ENCODE results near the gene ZNF420. TPM values are rescaled to one million over a fixed set of nuclear protein-coding genes. Genes with fewer than 3 reads are reported as not detected.
A peak's percentile ranks its signal among the peaks of the same experiment; 100 is the strongest.
"Not testable (repeated sequence)": the region's sequence is repeated elsewhere in the genome, so short reads cannot be mapped to it uniquely, and the experiment has no call there.

ZNF420 gene
- total RNA-seq = 1 to 10 TPM; 6.4 to 7.3 TPM

DNA sequence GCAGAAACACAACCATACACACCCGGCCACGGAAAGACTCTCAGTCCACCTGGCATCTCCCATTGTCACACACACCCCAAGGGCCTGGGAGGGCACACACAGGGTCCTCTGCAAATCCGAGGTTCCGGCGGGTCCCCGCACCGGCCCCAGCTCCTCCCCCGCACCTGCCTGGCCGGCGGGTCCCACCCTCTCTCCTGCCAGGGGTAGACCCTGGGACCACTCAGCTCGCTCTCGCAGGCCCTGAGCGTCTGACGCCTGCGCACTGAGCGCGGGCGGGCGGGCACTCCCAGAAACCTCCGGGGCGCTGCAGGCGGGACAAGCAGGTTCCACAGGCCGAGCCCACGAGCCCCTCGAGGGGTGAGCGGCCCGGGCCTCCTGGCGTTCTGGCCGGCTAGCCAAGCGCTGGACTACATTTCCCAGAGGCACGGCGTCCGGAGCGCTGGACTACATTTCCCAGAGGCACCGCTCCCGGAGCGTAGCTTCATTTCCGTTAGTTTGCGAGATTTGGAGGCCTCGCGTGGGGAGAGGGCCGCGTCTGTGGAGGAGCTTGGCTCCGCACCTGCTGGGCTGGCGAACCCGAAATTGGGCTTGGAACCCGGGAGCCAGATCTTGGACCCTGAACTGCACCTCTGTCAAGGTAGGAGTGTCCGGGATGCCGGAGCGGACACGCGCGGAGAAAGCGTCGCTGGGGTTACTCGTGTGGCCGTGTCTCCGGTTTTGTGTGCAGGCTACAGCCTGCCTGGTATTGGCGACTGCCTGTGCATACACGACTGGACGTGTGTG lies at the start of gene ZNF420:
Gene ZNF420 (plus strand): TSS at position 500 of the 783 bp plus-strand sequence. CDS start 10,686 bp downstream, outside the sequence.
- peak within 1 kb of the TSS; percentile 93 for H3K4me3 Mint-ChIP-seq
- DNase-seq = peak; percentile 92
- peaks cover 30% of the 10 kb centered on the region for H3K9me3 Mint-ChIP-seq
- H3K4me1 Mint-ChIP-seq (ENCODE audit: low read depth) = peaks cover 21% of the 10 kb centered on the region
- CTCF ChIA-PET = no interaction called here
- H3K27me3 Mint-ChIP-seq (ENCODE audit: low read depth) = no peaks in the 10 kb centered on the region
- H3K36me3 Mint-ChIP-seq (ENCODE audit: low read depth) = peaks cover 30% of the 10 kb centered on the region
- intact Hi-C loops (cut with micrococcal nuclease) = loop anchor here (1.0 to 5.0 kb wide), 9 partner anchors 95 to 589 kb away; partner anchors contain the start of genes ZNF345, ZNF383, ZNF566 and ZNF568
- H3K27ac Mint-ChIP-seq = peak within 1 kb of the TSS; percentile 89

DNA sequence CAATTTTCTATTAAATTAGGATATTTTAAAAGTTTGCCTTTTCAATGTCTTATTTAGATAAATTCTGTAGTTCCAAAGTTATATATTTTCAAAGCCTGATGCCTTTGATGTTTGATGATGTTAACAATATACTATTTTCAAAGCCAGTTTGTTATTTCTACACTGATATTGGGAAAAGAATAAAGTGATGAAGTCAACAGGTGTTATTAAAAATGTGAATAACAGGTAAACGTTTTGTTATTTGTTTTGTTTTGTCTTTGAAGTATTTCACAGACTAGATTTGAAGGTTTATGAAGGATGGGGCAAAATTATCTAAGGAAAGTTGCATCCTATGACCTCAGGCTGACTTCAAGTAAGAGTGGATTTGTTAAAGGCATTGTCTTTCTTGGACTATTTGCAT lies 33.1 kb upstream of the ZNF420 start:
- intact Hi-C loops (cut with micrococcal nuclease) = no loop called here
- CTCF ChIA-PET = no interaction called here
- no peak for DNase-seq
- peaks cover 28% of the 10 kb centered on the region for H3K9me3 Mint-ChIP-seq
- no peak overlapping the region for H3K4me3 Mint-ChIP-seq
- no peak overlapping the region for H3K27ac Mint-ChIP-seq
- no peaks in the 10 kb centered on the region for H3K4me1 Mint-ChIP-seq (ENCODE audit: low read depth)
- H3K36me3 Mint-ChIP-seq (ENCODE audit: low read depth) = peaks cover 3% of the 10 kb centered on the region
- H3K27me3 Mint-ChIP-seq (ENCODE audit: low read depth) = no peaks in the 10 kb centered on the region

- CTCF ChIA-PET = no interaction called here
- Mint-ChIP-seq H3K27ac (no peak overlapping the region), H3K9me3 (peaks cover 52% of the 10 kb centered on the region), H3K4me1 (ENCODE audit: low read depth) (no peaks in the 10 kb centered on the region), H3K4me3 (no peak overlapping the region), H3K27me3 (ENCODE audit: low read depth) (no peaks in the 10 kb centered on the region), H3K36me3 (ENCODE audit: low read depth) (peaks cover 22% of the 10 kb centered on the region)
- no peak for DNase-seq
- intact Hi-C loops (cut with micrococcal nuclease) = no loop called here
These were observed 22.9 kb upstream of the ZNF420 start for GRCh38 chr19:37055330-37055729.

GRCh38 chr19:37056776-37057175 lies 21.5 kb upstream of the ZNF420 start:
- intact Hi-C loops (cut with micrococcal nuclease) = no loop called here
- peaks cover 53% of the 10 kb centered on the region for H3K9me3 Mint-ChIP-seq

DNA sequence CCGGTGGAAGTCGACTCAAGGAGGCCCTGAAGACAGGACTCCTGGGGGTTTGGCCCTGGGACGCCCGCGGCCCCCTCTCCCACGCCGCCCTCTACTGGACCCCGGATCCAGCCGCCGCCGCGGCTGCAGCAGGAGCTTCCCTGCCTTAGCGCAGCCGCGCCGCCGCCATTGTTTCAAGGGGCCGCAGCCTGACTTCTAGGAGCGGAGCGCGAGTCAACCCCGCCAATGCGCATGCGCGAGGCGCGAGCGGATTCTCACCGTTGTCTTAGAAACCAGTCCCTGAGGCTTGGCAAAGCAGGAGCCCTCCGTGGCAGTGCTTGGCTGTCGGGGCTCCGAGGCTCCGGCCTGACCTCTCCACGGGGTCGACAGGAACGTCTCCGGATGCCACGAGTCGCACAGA lies 19.1 kb upstream of the ZNF420 start:
- no peaks in the 10 kb centered on the region for H3K27me3 Mint-ChIP-seq (ENCODE audit: low read depth)

More at GRCh38 chr19:37056776-37057175, 21.5 kb upstream of the ZNF420 start:
- Mint-ChIP-seq H3K36me3 (ENCODE audit: low read depth) (peaks cover 18% of the 10 kb centered on the region), H3K4me3 (no peak overlapping the region), H3K27ac (no peak overlapping the region), H3K27me3 (ENCODE audit: low read depth) (no peaks in the 10 kb centered on the region), H3K4me1 (ENCODE audit: low read depth) (no peaks in the 10 kb centered on the region)
- CTCF ChIA-PET = no interaction called here
- DNase-seq = no peak

GRCh38 chr19:37064886-37065285 lies 13.3 kb upstream of the ZNF420 start:
- H3K9me3 Mint-ChIP-seq = peaks cover 47% of the 10 kb centered on the region
- DNase-seq; intact Hi-C loops (cut with micrococcal nuclease); H3K4me1 Mint-ChIP-seq (ENCODE audit: low read depth); H3K4me3 Mint-ChIP-seq; H3K27me3 Mint-ChIP-seq (ENCODE audit: low read depth); H3K27ac Mint-ChIP-seq: not testable (repeated sequence)
- H3K36me3 Mint-ChIP-seq (ENCODE audit: low read depth) = peaks cover 20% of the 10 kb centered on the region
- CTCF ChIA-PET = interaction anchor here (0.6 kb wide), 1 partner anchor 32 kb away, joined by 3 read pairs; no protein-coding TSS in a partner anchor

More for the DNA sequence above, 19.1 kb upstream of the ZNF420 start:
- intact Hi-C loops (cut with micrococcal nuclease) = no loop called here
- H3K36me3 Mint-ChIP-seq (ENCODE audit: low read depth) = peaks cover 24% of the 10 kb centered on the region
- CTCF ChIA-PET = no interaction called here
- no peak for DNase-seq
- H3K4me3 Mint-ChIP-seq = no peak overlapping the region
- no peak overlapping the region for H3K27ac Mint-ChIP-seq
- no peaks in the 10 kb centered on the region for H3K4me1 Mint-ChIP-seq (ENCODE audit: low read depth)
- peaks cover 54% of the 10 kb centered on the region for H3K9me3 Mint-ChIP-seq

DNA sequence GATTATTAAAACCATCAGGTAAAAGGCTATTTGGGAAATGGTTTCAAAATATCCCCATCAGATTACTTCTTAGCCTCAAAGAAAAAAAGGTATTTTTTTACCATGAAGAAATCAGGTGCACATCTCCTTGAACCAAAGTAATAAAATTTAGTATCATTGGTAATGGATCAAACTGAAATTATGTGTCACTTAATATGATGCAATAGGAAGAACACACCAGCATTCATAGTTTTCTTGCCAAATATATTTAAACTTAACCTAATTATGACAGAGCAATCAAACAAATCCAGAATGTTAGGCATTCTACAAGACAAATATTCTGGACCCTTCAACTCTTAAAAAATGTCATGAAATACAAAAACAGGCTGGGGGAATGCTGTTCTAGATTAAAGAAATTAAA lies 4.1 kb upstream of the ZNF420 start:
- no peak for DNase-seq
- Mint-ChIP-seq H3K4me1 (ENCODE audit: low read depth) (peaks cover 8% of the 10 kb centered on the region), H3K4me3 (no peak overlapping the region), H3K36me3 (ENCODE audit: low read depth) (peaks cover 4% of the 10 kb centered on the region), H3K27ac (no peak overlapping the region), H3K27me3 (ENCODE audit: low read depth) (no peaks in the 10 kb centered on the region), H3K9me3 (peaks cover 15% of the 10 kb centered on the region)
- intact Hi-C loops (cut with micrococcal nuclease) = no loop called here
- CTCF ChIA-PET = no interaction called here

DNA sequence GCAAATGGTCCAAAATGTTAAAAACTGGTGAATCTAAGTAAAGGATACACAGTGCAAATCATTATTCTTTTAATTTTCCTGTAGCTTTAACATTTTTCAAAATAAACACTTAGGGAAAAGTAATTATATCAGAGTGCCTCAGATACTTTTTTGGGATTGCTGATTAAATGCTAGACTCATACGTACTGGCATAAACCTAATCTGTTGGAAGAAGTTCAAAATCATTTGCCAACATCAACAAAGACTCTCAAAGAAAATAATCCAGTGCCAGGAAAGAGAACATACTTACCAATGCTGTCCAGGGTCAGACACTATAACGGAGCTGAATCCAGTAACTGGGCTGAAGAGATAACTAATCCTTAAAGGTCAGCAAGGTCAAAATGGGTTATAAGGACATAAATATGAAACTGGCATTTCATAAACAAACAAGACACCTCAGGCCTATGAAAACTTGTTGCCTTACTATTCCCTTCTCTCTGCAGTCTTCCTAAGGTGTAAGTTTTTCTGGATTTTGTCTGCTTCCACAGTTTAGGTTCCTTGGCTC lies 3.3 kb upstream of the ZNF420 start:
- no peak overlapping the region for H3K4me3 Mint-ChIP-seq
- intact Hi-C loops (cut with micrococcal nuclease) = loop anchor here (5.0 kb wide), 2 partner anchors 238 to 392 kb away; partner anchors contain the start of genes ZNF569, ZNF570 and ZNF790
- no peaks in the 10 kb centered on the region for H3K27me3 Mint-ChIP-seq (ENCODE audit: low read depth)
- CTCF ChIA-PET = no interaction called here
- peaks cover 13% of the 10 kb centered on the region for H3K4me1 Mint-ChIP-seq (ENCODE audit: low read depth)
- DNase-seq = no peak
- H3K9me3 Mint-ChIP-seq = peaks cover 13% of the 10 kb centered on the region
- H3K36me3 Mint-ChIP-seq (ENCODE audit: low read depth) = peaks cover 4% of the 10 kb centered on the region
- no peak overlapping the region for H3K27ac Mint-ChIP-seq

GRCh38 chr19:37076524-37076923 lies 1.7 kb upstream of the ZNF420 start:
- CTCF ChIA-PET; DNase-seq; H3K27me3 Mint-ChIP-seq (ENCODE audit: low read depth); H3K27ac Mint-ChIP-seq: not testable (repeated sequence)
- intact Hi-C loops (cut with micrococcal nuclease) = loop anchor here (5.0 kb wide), 2 partner anchors 239 to 391 kb away; partner anchors contain the start of genes ZNF569, ZNF570 and ZNF790
- Mint-ChIP-seq H3K36me3 (ENCODE audit: low read depth) (peaks cover 18% of the 10 kb centered on the region), H3K4me3 (peak overlapping the region; percentile 3), H3K4me1 (ENCODE audit: low read depth) (peaks cover 21% of the 10 kb centered on the region), H3K9me3 (peaks cover 24% of the 10 kb centered on the region)

DNA sequence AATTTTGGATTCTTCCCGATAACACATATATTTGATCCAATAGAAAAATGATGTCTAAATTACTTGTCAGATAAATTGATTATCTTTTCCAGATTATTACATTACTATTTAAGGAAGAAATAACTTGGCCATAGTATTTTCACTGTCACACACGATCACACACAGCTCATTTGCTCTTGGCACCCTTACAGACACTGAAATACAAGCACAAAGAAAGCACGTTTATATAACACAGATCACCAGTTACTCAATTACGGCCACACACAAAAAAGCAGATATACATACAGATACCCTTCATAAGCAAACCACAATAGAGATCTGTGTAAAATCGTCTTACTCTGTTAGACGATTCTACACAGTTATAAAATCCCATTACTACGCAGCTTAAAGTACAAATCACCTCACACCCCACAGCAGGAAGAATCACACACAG lies 716 bp upstream of the ZNF420 start:
- CTCF ChIA-PET = interaction anchor here (0.5 kb wide), 1 partner anchor 110 kb away, joined by 3 read pairs; no protein-coding TSS in a partner anchor
- peaks cover 26% of the 10 kb centered on the region for H3K36me3 Mint-ChIP-seq (ENCODE audit: low read depth)
- intact Hi-C loops (cut with micrococcal nuclease) = loop anchor here (5.0 kb wide), 2 partner anchors 240 to 390 kb away; partner anchors contain the start of genes ZNF569, ZNF570 and ZNF790

DNA sequence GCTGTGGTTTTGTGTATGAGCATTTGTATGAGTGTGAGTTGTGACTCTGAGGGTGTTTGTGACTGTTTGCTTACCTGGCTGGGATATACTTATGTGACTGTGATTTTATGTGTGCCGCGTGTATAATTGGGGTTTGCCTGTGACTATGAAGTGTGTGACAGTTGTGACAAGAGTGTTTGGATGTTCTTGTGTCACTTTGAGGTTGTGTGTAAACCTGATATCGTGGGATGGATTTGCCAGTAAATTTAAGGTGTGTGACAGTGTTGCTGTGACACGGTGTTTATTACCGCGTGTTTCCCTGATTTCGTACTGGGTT lies 442 bp downstream of the ZNF420 start:
- peaks cover 33% of the 10 kb centered on the region for H3K36me3 Mint-ChIP-seq (ENCODE audit: low read depth)
- no peak for DNase-seq
- peaks cover 33% of the 10 kb centered on the region for H3K9me3 Mint-ChIP-seq
- peak overlapping the region; percentile 93 for H3K4me3 Mint-ChIP-seq
- peaks cover 21% of the 10 kb centered on the region for H3K4me1 Mint-ChIP-seq (ENCODE audit: low read depth)
- no peaks in the 10 kb centered on the region for H3K27me3 Mint-ChIP-seq (ENCODE audit: low read depth)
- CTCF ChIA-PET = no interaction called here
- intact Hi-C loops (cut with micrococcal nuclease) = loop anchor here (1.0 to 5.0 kb wide), 9 partner anchors 94 to 590 kb away; partner anchors contain the start of genes ZNF345, ZNF383, ZNF566 and ZNF568
- peak overlapping the region; percentile 89 for H3K27ac Mint-ChIP-seq

More for the DNA sequence above, 716 bp upstream of the ZNF420 start:
- H3K9me3 Mint-ChIP-seq = peaks cover 29% of the 10 kb centered on the region
- H3K4me3 Mint-ChIP-seq = peak overlapping the region; percentile 93
- H3K27me3 Mint-ChIP-seq (ENCODE audit: low read depth) = no peaks in the 10 kb centered on the region
- peaks cover 21% of the 10 kb centered on the region for H3K4me1 Mint-ChIP-seq (ENCODE audit: low read depth)
- no peak for DNase-seq
- H3K27ac Mint-ChIP-seq = peak overlapping the region; percentile 59

- peaks cover 32% of the 10 kb centered on the region for H3K9me3 Mint-ChIP-seq
- H3K27ac Mint-ChIP-seq = no peak overlapping the region
- peak overlapping the region; percentile 93 for H3K4me3 Mint-ChIP-seq
- peaks cover 21% of the 10 kb centered on the region for H3K4me1 Mint-ChIP-seq (ENCODE audit: low read depth)
- H3K27me3 Mint-ChIP-seq (ENCODE audit: low read depth) = no peaks in the 10 kb centered on the region
- CTCF ChIA-PET = no interaction called here
- peaks cover 32% of the 10 kb centered on the region for H3K36me3 Mint-ChIP-seq (ENCODE audit: low read depth)
- intact Hi-C loops (cut with micrococcal nuclease) = loop anchor here (2.0 to 5.0 kb wide), 6 partner anchors 94 to 590 kb away; partner anchors contain the start of genes ZNF566, ZNF568, ZNF569 and ZNF570
- DNase-seq = no peak
These were observed 1.0 kb downstream of the ZNF420 start for GRCh38 chr19:37079238-37079637.
